ENCODE results near the gene ZBTB20.

Gene ZBTB20

DNA sequence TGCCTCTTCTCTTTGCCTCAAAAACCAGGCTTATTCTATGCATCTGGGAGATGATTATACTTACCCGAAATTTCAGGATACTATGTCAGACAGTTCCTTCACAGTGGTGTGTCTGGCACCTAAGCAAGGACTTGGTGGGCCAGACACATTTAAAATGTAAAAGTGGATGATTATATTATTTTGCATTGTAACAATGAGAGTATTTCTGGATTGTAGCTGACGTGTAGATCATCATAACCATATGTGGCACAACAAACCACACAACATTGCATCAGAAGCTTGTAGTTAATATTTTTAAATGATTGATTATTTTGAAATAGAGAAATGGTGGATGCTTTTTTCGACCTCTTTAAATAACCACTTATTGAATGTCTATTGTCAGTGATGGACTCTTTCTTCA lies 744.2 kb downstream of the ZBTB20 start:
- no peak overlapping the region for H3K4me3 ChIP-seq (replicated peaks; ENCODE audit: insufficient read depth, low read length)

GRCh38 chr3:114401346-114401745 lies 745.7 kb downstream of the ZBTB20 start:
- Histone ChIP-seq H3K27me3 (ENCODE audit: insufficient read depth, poor library complexity, severe bottlenecking) (peaks cover 2% of the 10 kb centered on the region), H3K27ac (replicated peaks) (no peak overlapping the region), H3K4me3 (replicated peaks; ENCODE audit: insufficient read depth, low read length) (no peak overlapping the region)
- DNase-seq (ENCODE audit: low read depth in 1 of 2, low spot score in 1 of 2) = no peak
- TF ChIP-seq SPI1 (IDR thresholded peaks at IDR 0.05; ENCODE audit: borderline replicate concordance, low read depth) = no peak
- no peak for TF ChIP-seq REST (IDR thresholded peaks at IDR 0.05; ENCODE audit: insufficient replicate concordance, low read depth)
- TF ChIP-seq CTCF (IDR thresholded peaks at IDR 0.05; ENCODE audit: insufficient read depth, low read length) = no peak
- no peak for TF ChIP-seq POLR2AphosphoS5 (IDR thresholded peaks at IDR 0.05; ENCODE audit: low read depth)
- no peak for TF ChIP-seq GABPA (IDR thresholded peaks at IDR 0.05; ENCODE audit: low read depth)

More for the DNA sequence above, 744.2 kb downstream of the ZBTB20 start:
- DNase-seq (ENCODE audit: low read depth in 1 of 2, low spot score in 1 of 2) = no peak
- H3K27me3 ChIP-seq (ENCODE audit: insufficient read depth, poor library complexity, severe bottlenecking) = no peaks in the 10 kb centered on the region
- H3K27ac ChIP-seq (replicated peaks) = no peak overlapping the region
- TF ChIP-seq CTCF (IDR thresholded peaks at IDR 0.05; ENCODE audit: insufficient read depth, low read length) = no peak

DNA sequence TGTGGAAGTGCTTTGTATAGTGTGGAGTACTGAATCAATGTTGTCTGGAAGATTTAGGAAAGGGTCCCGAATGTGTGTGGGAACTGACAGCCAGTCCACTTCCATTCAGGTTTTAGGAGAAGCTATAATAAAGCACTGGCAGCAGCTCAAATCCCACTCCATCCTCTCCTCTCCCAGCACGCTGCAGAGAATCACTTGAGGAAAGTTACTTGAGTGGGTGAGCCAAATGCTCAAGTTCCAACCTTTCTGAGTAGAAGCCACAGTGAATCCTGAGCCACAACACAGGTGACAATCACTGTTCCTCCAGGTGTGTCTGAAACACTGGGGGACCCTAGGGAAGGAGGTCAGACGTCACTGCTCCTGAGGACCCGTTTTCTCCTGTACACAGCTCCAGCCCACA lies 746.7 kb downstream of the ZBTB20 start:
- H3K27ac ChIP-seq (replicated peaks) = no peak overlapping the region
- TF ChIP-seq CTCF (IDR thresholded peaks at IDR 0.05; ENCODE audit: insufficient read depth, low read length) (no peak), POLR2AphosphoS5 (IDR thresholded peaks at IDR 0.05; ENCODE audit: low read depth) (no peak), REST (IDR thresholded peaks at IDR 0.05; ENCODE audit: insufficient replicate concordance, low read depth) (no peak), GABPA (IDR thresholded peaks at IDR 0.05; ENCODE audit: low read depth) (no peak), SPI1 (IDR thresholded peaks at IDR 0.05; ENCODE audit: borderline replicate concordance, low read depth) (no peak)
- no peak overlapping the region for H3K4me3 ChIP-seq (replicated peaks; ENCODE audit: insufficient read depth, low read length)
- DNase-seq (ENCODE audit: low read depth in 1 of 2, low spot score in 1 of 2) = no peak
- peaks cover 2% of the 10 kb centered on the region for H3K27me3 ChIP-seq (ENCODE audit: insufficient read depth, poor library complexity, severe bottlenecking)

- Histone ChIP-seq H3K27me3 (ENCODE audit: insufficient read depth, poor library complexity, severe bottlenecking) (peaks cover 2% of the 10 kb centered on the region), H3K4me3 (replicated peaks; ENCODE audit: insufficient read depth, low read length) (no peak overlapping the region), H3K27ac (replicated peaks) (no peak overlapping the region)
- DNase-seq (ENCODE audit: low read depth in 1 of 2, low spot score in 1 of 2) = no peak
- no peak for TF ChIP-seq SPI1 (IDR thresholded peaks at IDR 0.05; ENCODE audit: borderline replicate concordance, low read depth)
- TF ChIP-seq CTCF (IDR thresholded peaks at IDR 0.05; ENCODE audit: insufficient read depth, low read length) = no peak
- no peak for TF ChIP-seq GABPA (IDR thresholded peaks at IDR 0.05; ENCODE audit: low read depth)
- TF ChIP-seq REST (IDR thresholded peaks at IDR 0.05; ENCODE audit: insufficient replicate concordance, low read depth) = no peak
- no peak for TF ChIP-seq POLR2AphosphoS5 (IDR thresholded peaks at IDR 0.05; ENCODE audit: low read depth)
Measured at GRCh38 chr3:114394551-114394950, 752.5 kb downstream of the ZBTB20 start.
